ENCODE measurements around the gene RNF225. TPM values are rescaled to one million over a fixed set of nuclear protein-coding genes. Genes with fewer than 3 reads are reported as not detected.

The RNF225 gene
- total and polyA plus RNA-seq, 2 of the 13 experiments (the other 11 are each of a cell fraction or from before 2014, with no cell fraction given) = not detected

- no peak for TF ChIP-seq CREB3 (CRISPR knock-in tag; IDR thresholded peaks at IDR 0.05)
- TF ChIP-seq ZNF503 (CRISPR knock-in tag; IDR thresholded peaks at IDR 0.05) = no peak
- no peak for TF ChIP-seq SOX6 (IDR thresholded peaks at IDR 0.05)
- TF ChIP-seq SOX6 (CRISPR knock-in tag; IDR thresholded peaks at IDR 0.05) = peak; percentile 52
- TF ChIP-seq ZNF350 (CRISPR knock-in tag; IDR thresholded peaks at IDR 0.05; ENCODE audit: borderline replicate concordance, low read depth) = peak; percentile 71; the same call in 1 of the 2 replicates
- peak; percentile 87 for TF ChIP-seq ZNF607 (CRISPR knock-in tag; IDR thresholded peaks at IDR 0.05; ENCODE audit: borderline replicate concordance)
- no peak for TF ChIP-seq CEBPZ (IDR thresholded peaks at IDR 0.05; ENCODE audit: low read length)
- TF ChIP-seq ZNF367 (CRISPR knock-in tag; IDR thresholded peaks at IDR 0.05; ENCODE audit: borderline replicate concordance) = no peak
- TF ChIP-seq MXI1 (IDR thresholded peaks at IDR 0.05; ENCODE audit: borderline replicate concordance, low read depth, low read length) = peak; percentile 95; the same call in 2 of the 3 replicates
- peak; percentile 91 for TF ChIP-seq ATF5 (CRISPR knock-in tag; IDR thresholded peaks at IDR 0.05; ENCODE audit: low read depth)
- no peak for TF ChIP-seq POGZ (CRISPR knock-in tag; IDR thresholded peaks at IDR 0.05)
- no peak for TF ChIP-seq ZNF225 (CRISPR knock-in tag; IDR thresholded peaks at IDR 0.05)
- no peak for TF ChIP-seq ZNF329 (CRISPR knock-in tag; IDR thresholded peaks at IDR 0.05; ENCODE audit: low read depth)
- no peak for TF ChIP-seq ADNP (CRISPR knock-in tag; IDR thresholded peaks at IDR 0.05)
- TF ChIP-seq PHF8 (CRISPR knock-in tag; IDR thresholded peaks at IDR 0.05) = peak; percentile 60
- TF ChIP-seq ZFP36L1 (CRISPR knock-in tag; IDR thresholded peaks at IDR 0.05) = no peak
- no peak for TF ChIP-seq SNAPC4 (CRISPR knock-in tag; IDR thresholded peaks at IDR 0.05)
Observed at GRCh38 chr19:58408152-58409009, 12.9 kb downstream of the RNF225 start, which contains the start of gene ZNF584 (continued).
